HCT116 (cell line): ENCODE data around the gene OR6C70. TPM values are rescaled to one million over a fixed set of nuclear protein-coding genes. Genes with fewer than 3 reads are reported as not detected.

Source experiments
- ATAC-seq: fragments of 200-7000 bp; cut with Tn5 transposase; 2 replicates; pipeline ENCODE4 v1.9.1; 2020; ENCODE audit warnings: mild to moderate bottlenecking, moderate library complexity
- BruUV-seq: library from RNA; stranded (reverse); fragments of 400-500 nt; replicated peaks from 2 replicates; lab custom pipeline; 2021; lab: Mats Ljungman, UMichigan
- CTCF ChIA-PET: fragments of 300-600 bp; sonication (Branson Sonifier 250); formaldehyde crosslinking; loops from one replicate; lab custom pipeline; 2021; ENCODE audit warnings: antibody characterized with exemption; lab: Charles Lee
- POLR2A ChIA-PET: fragments of 300-600, 350-600 bp; sonication (Branson Sonifier 250); formaldehyde crosslinking; loops from one replicate; lab custom pipeline; 2021; ENCODE audit warnings: antibody characterized with exemption; lab: Charles Lee
- RAD21 ChIA-PET, 2 experiments: fragments of 300-600 bp; sonication (Branson Sonifier 250); formaldehyde crosslinking; loops; one replicate each; lab custom pipeline; 2023; ENCODE audit warnings: low total read pairs in 2 of 2; ENCODE audit not compliant: uncharacterized antibody in 2 of 2, unreplicated experiment in 2 of 2, low non-redundant PET in 1 of 2; lab: Charles Lee
- DNase-seq: peaks from one replicate; pipeline ENCODE4 v3.0.0-alpha.2; 2010; ENCODE audit warnings: low read depth, low spot score
- H2AFZ ChIP-seq: fragments of 200-600 bp; shearing (Covaris generic), sonication (generic); 2 replicates; pipeline ENCODE4 v1.6.1; 2017; ENCODE audit warnings: low read depth, mixed run types, mixed read lengths, antibody characterized with exemption, low read length; ENCODE audit not compliant: poor library complexity, severe bottlenecking
- H3K27ac ChIP-seq: 2 replicates; pipeline ENCODE4 v1.5.1; 2012; ENCODE audit warnings: low read depth, low read length
- H3K27me3 ChIP-seq: fragments of 200-600 bp; sonication (generic); 2 replicates; pipeline ENCODE4 v1.6.1; 2016; ENCODE audit warnings: mixed run types, low read length, mixed read lengths; ENCODE audit not compliant: insufficient read depth
- H3K36me3 ChIP-seq, 2 experiments: fragments of 200-500 bp in 1 of 2; fragments of 200-600 bp in 1 of 2; sonication (Bioruptor generic) in 1 of 2; sonication (generic) in 1 of 2; 2 replicates each; pipeline versions ENCODE4 v1.5.1 to v1.6.1; 2014 to 2016; ENCODE audit warnings: low read length in 2 of 2, inconsistent platforms in 1 of 2, mixed read lengths in 1 of 2, mixed run types in 1 of 2; ENCODE audit not compliant: insufficient read depth in 2 of 2, control insufficient read depth in 1 of 2
- H3K4me1 ChIP-seq, 2 experiments: fragments of 200-600 bp in 1 of 2; sonication (generic) in 1 of 2; 2 replicates each; pipeline versions ENCODE4 v1.5.1 to v1.6.1; 2012 to 2017; ENCODE audit warnings: low read length in 2 of 2, inconsistent platforms in 1 of 2, mild to moderate bottlenecking in 1 of 2, mixed read lengths in 1 of 2, mixed run types in 1 of 2, moderate library complexity in 1 of 2; ENCODE audit not compliant: insufficient read depth in 2 of 2, control insufficient read depth in 1 of 2
- H3K4me2 ChIP-seq: fragments of 200-600 bp; sonication (generic); 2 replicates; pipeline ENCODE4 v1.6.1; 2017; ENCODE audit warnings: mixed run types, low read length, mixed read lengths
- H3K4me3 ChIP-seq, 2 experiments: fragments of 200-600 bp in 1 of 2; sonication (generic) in 1 of 2; replicated peaks in 1 of 2; 2 replicates each; pipeline ENCODE4 v1.5.1; 2011 to 2016; ENCODE audit warnings: low read length in 2 of 2, control low read depth in 1 of 2, low read depth in 1 of 2, mild to moderate bottlenecking in 1 of 2, mixed read lengths in 1 of 2, mixed run types in 1 of 2
- H3K79me2 ChIP-seq: fragments of 200-600 bp; sonication (generic); 2 replicates; pipeline ENCODE4 v1.6.1; 2017; ENCODE audit warnings: mild to moderate bottlenecking, mixed run types, low read length, moderate library complexity, mixed read lengths; ENCODE audit not compliant: insufficient read depth
- H3K9ac ChIP-seq: fragments of 200-600 bp; sonication (generic); 2 replicates; pipeline ENCODE4 v1.6.1; 2016; ENCODE audit warnings: low read length, mixed read lengths
- H3K9me2 ChIP-seq: fragments of 200-600 bp; sonication (generic), shearing (Covaris generic); 2 replicates; pipeline ENCODE4 v1.6.1; 2017; ENCODE audit warnings: mixed run types, mild to moderate bottlenecking, moderate library complexity; ENCODE audit not compliant: insufficient read depth
- H3K9me3 ChIP-seq, 2 experiments: fragments of 200-500 bp in 1 of 2; fragments of 200-600 bp in 1 of 2; sonication (Bioruptor generic) in 1 of 2; sonication (generic) in 1 of 2; 2 replicates each; pipeline ENCODE4 v1.6.1; 2014 to 2017; ENCODE audit warnings: low read length in 2 of 2, mixed read lengths in 2 of 2, inconsistent platforms in 1 of 2, low read depth in 1 of 2, mild to moderate bottlenecking in 1 of 2, mixed run types in 1 of 2, moderate library complexity in 1 of 2; ENCODE audit not compliant: control insufficient read depth in 1 of 2, insufficient read depth in 1 of 2
- H4K20me1 ChIP-seq: fragments of 200-600 bp; sonication (generic), shearing (Covaris generic); 2 replicates; pipeline ENCODE4 v1.6.1; 2017; ENCODE audit warnings: mixed run types, mild to moderate bottlenecking, moderate library complexity; ENCODE audit not compliant: insufficient read depth
- CEBPB ChIP-seq: IDR thresholded peaks from 2 replicates; pipeline ENCODE4 v1.6.1; 2012; ENCODE audit warnings: low read depth
- ELF1 ChIP-seq: IDR thresholded peaks from 2 replicates; pipeline ENCODE4 v1.6.1; 2012; ENCODE audit warnings: low read depth, borderline replicate concordance
- EZH2 ChIP-seq: fragments of 200-600 bp; sonication (generic); IDR thresholded peaks from 2 replicates; pipeline ENCODE4 v1.6.1; 2017; ENCODE audit warnings: antibody characterized with exemption, mixed run types
- POLR2A ChIP-seq: IDR thresholded peaks from 2 replicates; pipeline ENCODE4 v1.7.0; 2011; ENCODE audit warnings: borderline replicate concordance; ENCODE audit not compliant: insufficient read depth, insufficient read length; ENCODE audit errors: extremely low read depth
- POLR2AphosphoS5 ChIP-seq: IDR thresholded peaks from 2 replicates; pipeline ENCODE4 v1.6.1; 2011; ENCODE audit warnings: mild to moderate bottlenecking, low read depth, low read length, moderate library complexity
- SP1 ChIP-seq: IDR thresholded peaks from 2 replicates; pipeline ENCODE4 v1.6.1; 2012; ENCODE audit warnings: low read depth
- SRF ChIP-seq: IDR thresholded peaks from 2 replicates; pipeline ENCODE4 v1.6.1; 2012; ENCODE audit warnings: low read depth
- TCF7L2 ChIP-seq: IDR thresholded peaks from 2 replicates; pipeline ENCODE4 v1.7.0; 2011; ENCODE audit warnings: borderline replicate concordance, inconsistent platforms; ENCODE audit not compliant: insufficient read depth, insufficient read length; ENCODE audit errors: extremely low read depth
- ZFX ChIP-seq: fragments of 450-650 bp; IDR thresholded peaks from 2 replicates; pipeline ENCODE4 v1.6.1; 2017
- intact Hi-C: fragments of 100-400 bp; cut with micrococcal nuclease; formaldehyde crosslinking; loops from 2 replicates; pipeline ENCODE4 v1.10.0; 2022
- total RNA-seq: library from RNA; stranded (reverse); gene quantifications from one replicate; pipeline ENCODE4 v1.2.1, GENCODE V29; 2021; ENCODE audit not compliant: unreplicated experiment
- TF ChIP-seq, protein P1 (sequence below): IDR thresholded peaks from 2 replicates; pipeline ENCODE4 v1.6.1; 2012; ENCODE audit warnings: low read depth
- TF ChIP-seq, protein P2 (sequence below): IDR thresholded peaks from 2 replicates; pipeline ENCODE4 v1.6.1; 2012
- TF ChIP-seq, protein P3 (sequence below): IDR thresholded peaks from 2 replicates; pipeline ENCODE4 v1.6.1; 2012
- TF ChIP-seq, protein P4 (sequence below): IDR thresholded peaks from 2 replicates; pipeline ENCODE4 v1.6.1; 2011; ENCODE audit warnings: mild to moderate bottlenecking, low read length, moderate library complexity; ENCODE audit not compliant: insufficient replicate concordance; ENCODE audit errors: extremely low read depth
- TF ChIP-seq, protein P5 (sequence below), 3 experiments: fragments of 200-600 bp in 1 of 3; sonication (generic) in 1 of 3; IDR thresholded peaks in 2 of 3; conservative IDR thresholded peaks in 1 of 3; 2 replicates each; pipeline ENCODE4 v1.5.1; 2012 to 2017; ENCODE audit warnings: low read depth in 2 of 3, low read length in 2 of 3, antibody characterized with exemption in 1 of 3, borderline replicate concordance in 1 of 3, control low read depth in 1 of 3, mild to moderate bottlenecking in 1 of 3, mixed read lengths in 1 of 3, mixed run types in 1 of 3, moderate library complexity in 1 of 3; ENCODE audit not compliant: insufficient read depth in 1 of 3

OR6C70 gene
- total RNA-seq, 1 experiment from 2014 or later: not detected

DNA sequence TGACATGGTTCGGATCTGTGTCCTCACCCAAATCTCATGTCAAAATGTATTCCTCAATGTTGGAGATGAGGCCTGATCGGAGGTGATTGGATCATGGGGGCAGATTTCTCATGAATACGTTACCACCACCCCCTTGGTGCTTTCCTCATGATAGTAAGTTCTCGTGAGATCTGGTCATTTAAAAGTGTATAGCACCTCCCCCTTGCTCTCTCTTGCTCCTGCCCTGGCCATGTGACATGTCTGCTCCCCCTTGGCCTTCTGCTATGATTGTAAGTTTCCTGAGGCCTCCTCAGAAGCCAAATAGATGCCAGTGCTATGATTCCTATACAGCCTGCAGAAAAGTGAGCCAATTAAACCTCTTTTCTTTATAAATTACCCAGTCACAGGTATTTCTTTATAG, 29.3 kb upstream of the OR6C70 start:
- H4K20me1 ChIP-seq: no peaks in the 10 kb centered on the region
- H2AFZ ChIP-seq: no peak overlapping the region
- CTCF ChIA-PET: no interaction called here
- H3K9me2 ChIP-seq: no peaks in the 10 kb centered on the region
- ATAC-seq (no peak), DNase-seq (no peak)
- intact Hi-C loops: no loop called here
- no peak overlapping the region for H3K4me2 ChIP-seq
- TF ChIP-seq, protein P1, sequence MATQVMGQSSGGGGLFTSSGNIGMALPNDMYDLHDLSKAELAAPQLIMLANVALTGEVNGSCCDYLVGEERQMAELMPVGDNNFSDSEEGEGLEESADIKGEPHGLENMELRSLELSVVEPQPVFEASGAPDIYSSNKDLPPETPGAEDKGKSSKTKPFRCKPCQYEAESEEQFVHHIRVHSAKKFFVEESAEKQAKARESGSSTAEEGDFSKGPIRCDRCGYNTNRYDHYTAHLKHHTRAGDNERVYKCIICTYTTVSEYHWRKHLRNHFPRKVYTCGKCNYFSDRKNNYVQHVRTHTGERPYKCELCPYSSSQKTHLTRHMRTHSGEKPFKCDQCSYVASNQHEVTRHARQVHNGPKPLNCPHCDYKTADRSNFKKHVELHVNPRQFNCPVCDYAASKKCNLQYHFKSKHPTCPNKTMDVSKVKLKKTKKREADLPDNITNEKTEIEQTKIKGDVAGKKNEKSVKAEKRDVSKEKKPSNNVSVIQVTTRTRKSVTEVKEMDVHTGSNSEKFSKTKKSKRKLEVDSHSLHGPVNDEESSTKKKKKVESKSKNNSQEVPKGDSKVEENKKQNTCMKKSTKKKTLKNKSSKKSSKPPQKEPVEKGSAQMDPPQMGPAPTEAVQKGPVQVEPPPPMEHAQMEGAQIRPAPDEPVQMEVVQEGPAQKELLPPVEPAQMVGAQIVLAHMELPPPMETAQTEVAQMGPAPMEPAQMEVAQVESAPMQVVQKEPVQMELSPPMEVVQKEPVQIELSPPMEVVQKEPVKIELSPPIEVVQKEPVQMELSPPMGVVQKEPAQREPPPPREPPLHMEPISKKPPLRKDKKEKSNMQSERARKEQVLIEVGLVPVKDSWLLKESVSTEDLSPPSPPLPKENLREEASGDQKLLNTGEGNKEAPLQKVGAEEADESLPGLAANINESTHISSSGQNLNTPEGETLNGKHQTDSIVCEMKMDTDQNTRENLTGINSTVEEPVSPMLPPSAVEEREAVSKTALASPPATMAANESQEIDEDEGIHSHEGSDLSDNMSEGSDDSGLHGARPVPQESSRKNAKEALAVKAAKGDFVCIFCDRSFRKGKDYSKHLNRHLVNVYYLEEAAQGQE: no peak
- no peak for TF ChIP-seq SRF
- no peak for TF ChIP-seq CEBPB
- TF ChIP-seq, protein P2, sequence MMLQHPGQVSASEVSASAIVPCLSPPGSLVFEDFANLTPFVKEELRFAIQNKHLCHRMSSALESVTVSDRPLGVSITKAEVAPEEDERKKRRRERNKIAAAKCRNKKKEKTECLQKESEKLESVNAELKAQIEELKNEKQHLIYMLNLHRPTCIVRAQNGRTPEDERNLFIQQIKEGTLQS: no peak
- no peak for TF ChIP-seq EZH2
- TF ChIP-seq, protein P3, sequence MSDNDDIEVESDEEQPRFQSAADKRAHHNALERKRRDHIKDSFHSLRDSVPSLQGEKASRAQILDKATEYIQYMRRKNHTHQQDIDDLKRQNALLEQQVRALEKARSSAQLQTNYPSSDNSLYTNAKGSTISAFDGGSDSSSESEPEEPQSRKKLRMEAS: no peak
- no peak for TF ChIP-seq ELF1
- no peak for TF ChIP-seq POLR2A
- TF ChIP-seq, protein P4, sequence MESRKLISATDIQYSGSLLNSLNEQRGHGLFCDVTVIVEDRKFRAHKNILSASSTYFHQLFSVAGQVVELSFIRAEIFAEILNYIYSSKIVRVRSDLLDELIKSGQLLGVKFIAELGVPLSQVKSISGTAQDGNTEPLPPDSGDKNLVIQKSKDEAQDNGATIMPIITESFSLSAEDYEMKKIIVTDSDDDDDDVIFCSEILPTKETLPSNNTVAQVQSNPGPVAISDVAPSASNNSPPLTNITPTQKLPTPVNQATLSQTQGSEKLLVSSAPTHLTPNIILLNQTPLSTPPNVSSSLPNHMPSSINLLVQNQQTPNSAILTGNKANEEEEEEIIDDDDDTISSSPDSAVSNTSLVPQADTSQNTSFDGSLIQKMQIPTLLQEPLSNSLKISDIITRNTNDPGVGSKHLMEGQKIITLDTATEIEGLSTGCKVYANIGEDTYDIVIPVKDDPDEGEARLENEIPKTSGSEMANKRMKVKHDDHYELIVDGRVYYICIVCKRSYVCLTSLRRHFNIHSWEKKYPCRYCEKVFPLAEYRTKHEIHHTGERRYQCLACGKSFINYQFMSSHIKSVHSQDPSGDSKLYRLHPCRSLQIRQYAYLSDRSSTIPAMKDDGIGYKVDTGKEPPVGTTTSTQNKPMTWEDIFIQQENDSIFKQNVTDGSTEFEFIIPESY: no peak
- no peak for TF ChIP-seq POLR2AphosphoS5
- TF ChIP-seq TCF7L2: no peak
- TF ChIP-seq, protein P5, sequence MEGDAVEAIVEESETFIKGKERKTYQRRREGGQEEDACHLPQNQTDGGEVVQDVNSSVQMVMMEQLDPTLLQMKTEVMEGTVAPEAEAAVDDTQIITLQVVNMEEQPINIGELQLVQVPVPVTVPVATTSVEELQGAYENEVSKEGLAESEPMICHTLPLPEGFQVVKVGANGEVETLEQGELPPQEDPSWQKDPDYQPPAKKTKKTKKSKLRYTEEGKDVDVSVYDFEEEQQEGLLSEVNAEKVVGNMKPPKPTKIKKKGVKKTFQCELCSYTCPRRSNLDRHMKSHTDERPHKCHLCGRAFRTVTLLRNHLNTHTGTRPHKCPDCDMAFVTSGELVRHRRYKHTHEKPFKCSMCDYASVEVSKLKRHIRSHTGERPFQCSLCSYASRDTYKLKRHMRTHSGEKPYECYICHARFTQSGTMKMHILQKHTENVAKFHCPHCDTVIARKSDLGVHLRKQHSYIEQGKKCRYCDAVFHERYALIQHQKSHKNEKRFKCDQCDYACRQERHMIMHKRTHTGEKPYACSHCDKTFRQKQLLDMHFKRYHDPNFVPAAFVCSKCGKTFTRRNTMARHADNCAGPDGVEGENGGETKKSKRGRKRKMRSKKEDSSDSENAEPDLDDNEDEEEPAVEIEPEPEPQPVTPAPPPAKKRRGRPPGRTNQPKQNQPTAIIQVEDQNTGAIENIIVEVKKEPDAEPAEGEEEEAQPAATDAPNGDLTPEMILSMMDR (IDR thresholded peaks at IDR 0.05 in 2 of 3, conservative IDR thresholded peaks at IDR 0.05 in 1 of 3; ENCODE audit: borderline replicate concordance in 1 of 3, insufficient read depth in 1 of 3, low read depth in 2 of 3, low read length in 2 of 3): no peak
- TF ChIP-seq SP1: no peak
- TF ChIP-seq ZFX: no peak
- TF ChIP-seq, all 23 proteins: peak for 0
- no peak overlapping the region for H3K9ac ChIP-seq
- no TSS peak for BruUV-seq
- POLR2A ChIA-PET: no interaction called here
- H3K36me3 ChIP-seq: no peaks in the 10 kb centered on the region
- no peak overlapping the region for H3K4me3 ChIP-seq
- H3K27ac ChIP-seq: no peak overlapping the region
- no peaks in the 10 kb centered on the region for H3K4me1 ChIP-seq
- peaks cover 21% of the 10 kb centered on the region for H3K27me3 ChIP-seq
- H3K79me2 ChIP-seq: no peaks in the 10 kb centered on the region
- RAD21 ChIA-PET: no interaction called here
- no peaks in the 10 kb centered on the region for H3K9me3 ChIP-seq
